HEK293T (cell line): ENCODE measurements around the gene HTR2A.

Experiments used
- ARNT ChIP-seq: fragments of 450-650 bp; IDR thresholded peaks from 2 replicates; pipeline ENCODE4 v1.6.1; 2017; ENCODE audit warnings: mild to moderate bottlenecking
- CTBP1 ChIP-seq: fragments of 450-650 bp; IDR thresholded peaks from 2 replicates; pipeline ENCODE4 v1.6.1; 2016; ENCODE audit warnings: borderline replicate concordance
- FOXK2 ChIP-seq: fragments of 450-650 bp; IDR thresholded peaks from 2 replicates; pipeline ENCODE4 v1.6.1; 2016; ENCODE audit warnings: mild to moderate bottlenecking
- FOXM1 ChIP-seq: fragments of 450-650 bp; IDR thresholded peaks from 2 replicates; pipeline ENCODE4 v1.6.1; 2017; ENCODE audit warnings: mild to moderate bottlenecking, borderline replicate concordance
- HDGF ChIP-seq: fragments of 450-650 bp; IDR thresholded peaks from 2 replicates; pipeline ENCODE4 v1.6.1; 2017; ENCODE audit warnings: antibody characterized with exemption, borderline replicate concordance
- LEF1 ChIP-seq: fragments of 450-650 bp; IDR thresholded peaks from 2 replicates; pipeline ENCODE4 v1.6.1; 2017; ENCODE audit warnings: mild to moderate bottlenecking, borderline replicate concordance
- NFRKB ChIP-seq: fragments of 450-650 bp; IDR thresholded peaks from 2 replicates; pipeline ENCODE4 v1.6.1; 2016; ENCODE audit warnings: mild to moderate bottlenecking, moderate library complexity
- PKNOX1 ChIP-seq: fragments of 450-650 bp; IDR thresholded peaks from 2 replicates; pipeline ENCODE4 v1.6.1; 2016
- SUZ12 ChIP-seq: fragments of 450-650 bp; IDR thresholded peaks from 2 replicates; pipeline ENCODE4 v1.6.1; 2016; ENCODE audit warnings: mild to moderate bottlenecking
- TARDBP ChIP-seq: fragments of 450-650 bp; IDR thresholded peaks from 2 replicates; pipeline ENCODE4 v1.6.1; 2016

GRCh38 chr13:46830405-46831005 is 66.3 kb downstream of the HTR2A start:
- no peak for TF ChIP-seq FOXM1
- TF ChIP-seq TARDBP: no peak
- no peak for TF ChIP-seq ARNT
- no peak for TF ChIP-seq HDGF
- TF ChIP-seq SUZ12: no peak
- no peak for TF ChIP-seq NFRKB
- no peak for TF ChIP-seq FOXK2
- no peak for TF ChIP-seq PKNOX1
- TF ChIP-seq CTBP1: no peak
- TF ChIP-seq LEF1: no peak
